K562 (cell line): ENCODE measurements around the gene DIP2C.

Source experiments
- CEBPB ChIP-seq: fragments of 450-650 bp; IDR thresholded peaks from 2 replicates; pipeline ENCODE4 v1.6.1; 2016; ENCODE audit warnings: missing genetic modification characterization, missing compliant biosample characterization
- HDAC3 ChIP-seq: fragments of 450-650 bp; IDR thresholded peaks from 2 replicates; pipeline ENCODE4 v1.6.1; 2018; ENCODE audit warnings: borderline replicate concordance, mild to moderate bottlenecking, moderate library complexity; ENCODE audit not compliant: partially characterized antibody
- KDM1A ChIP-seq, 2 experiments: fragments of 450-650 bp; IDR thresholded peaks; 2 replicates each; pipeline ENCODE4 v1.6.1; 2016; ENCODE audit warnings: mild to moderate bottlenecking in 2 of 2
- RBM22 ChIP-seq: fragments of 200-400 bp; formaldehyde crosslinking; IDR thresholded peaks from 2 replicates; pipeline ENCODE4 v1.6.1; 2018; ENCODE audit warnings: low read length, low read depth; ENCODE audit not compliant: poor library complexity, severe bottlenecking
- SMAD1 ChIP-seq: fragments of 150-350 bp; IDR thresholded peaks from 2 replicates; pipeline ENCODE4 v1.6.1; 2014; ENCODE audit warnings: low read length, low read depth; ENCODE audit not compliant: partially characterized antibody
- SMAD3 ChIP-seq: fragments of 450-650 bp; formaldehyde crosslinking; conservative IDR thresholded peaks from 2 replicates; pipeline ENCODE4 v1.4.0; 2020; ENCODE audit warnings: mild to moderate bottlenecking
- TAF1 ChIP-seq: IDR thresholded peaks from 2 replicates; pipeline ENCODE4 v1.6.1; 2011; ENCODE audit warnings: mild to moderate bottlenecking, low read length, moderate library complexity; ENCODE audit not compliant: insufficient read depth, control insufficient read depth, severe bottlenecking; ENCODE audit errors: extremely low read depth
- TCF7L2 ChIP-seq: fragments of 150-350 bp; IDR thresholded peaks from 2 replicates; pipeline ENCODE4 v1.6.1; 2016; ENCODE audit warnings: low read depth, mild to moderate bottlenecking, low read length, moderate library complexity
- U2AF1 ChIP-seq: fragments of 200-400 bp; formaldehyde crosslinking; optimal IDR thresholded peaks from 2 replicates; pipeline ENCODE3; 2017; ENCODE audit warnings: mild to moderate bottlenecking, low read depth, low read length, moderate library complexity
- ZNF274 ChIP-seq: IDR thresholded peaks from 2 replicates; pipeline ENCODE4 v1.6.1; 2011; ENCODE audit warnings: low read depth, mild to moderate bottlenecking, low read length, moderate library complexity, borderline replicate concordance
- ZNF324 ChIP-seq: fragments of 250-450 bp; sonication (Bioruptor Pico); IDR thresholded peaks from 2 replicates; pipeline ENCODE4 v1.4.0; 2020; ENCODE audit warnings: mild to moderate bottlenecking
- TF ChIP-seq, protein P1 (sequence below): fragments of 250-450 bp; sonication (Bioruptor Pico); IDR thresholded peaks from 2 replicates; pipeline ENCODE4 v1.8.0; 2021; ENCODE audit warnings: mild to moderate bottlenecking, moderate library complexity
- TF ChIP-seq, protein P2 (sequence below), 3 experiments: IDR thresholded peaks in 2 of 3; conservative IDR thresholded peaks in 1 of 3; 2 replicates each; pipeline ENCODE4 v1.5.1; 2011 to 2012; ENCODE audit warnings: low read length in 3 of 3, mild to moderate bottlenecking in 3 of 3, control low read depth in 2 of 3, improper control_type of control experiment in 1 of 3, inconsistent platforms in 1 of 3, low read depth in 1 of 3, mixed read lengths in 1 of 3, moderate library complexity in 1 of 3; ENCODE audit not compliant: insufficient read depth in 2 of 3
- TF ChIP-seq, protein P3 (sequence below): sonication (generic); formaldehyde crosslinking; IDR thresholded peaks from 2 replicates; pipeline ENCODE4 v1.8.1; 2023; ENCODE audit warnings: mild to moderate bottlenecking, missing genetic modification reagents

DNA sequence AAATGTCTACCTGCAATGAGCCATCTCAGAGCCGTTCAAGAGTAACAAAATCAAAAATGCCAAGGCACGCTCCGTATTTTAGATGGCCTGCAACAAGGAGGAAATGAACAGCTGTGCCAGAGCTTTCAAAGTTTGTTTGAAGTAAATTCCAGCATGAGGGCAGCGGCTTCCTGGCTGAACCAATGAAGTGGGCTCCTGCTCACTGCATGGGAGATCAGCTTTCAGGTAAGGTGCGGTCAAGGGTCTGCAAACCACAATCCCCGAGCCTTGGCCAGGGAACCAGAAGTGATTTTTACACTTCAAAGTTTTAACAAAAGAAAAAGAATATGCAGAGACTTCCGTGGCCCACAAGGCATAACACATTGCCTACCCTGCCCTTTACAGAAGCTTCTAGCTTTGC, 120.6 kb downstream of the DIP2C start:
- TF ChIP-seq ZNF324 = no peak
- TF ChIP-seq KDM1A (IDR thresholded peaks at IDR 0.05) = no peak
- no peak for TF ChIP-seq ZNF274
- TF ChIP-seq HDAC3 = no peak
- TF ChIP-seq, protein P1, sequence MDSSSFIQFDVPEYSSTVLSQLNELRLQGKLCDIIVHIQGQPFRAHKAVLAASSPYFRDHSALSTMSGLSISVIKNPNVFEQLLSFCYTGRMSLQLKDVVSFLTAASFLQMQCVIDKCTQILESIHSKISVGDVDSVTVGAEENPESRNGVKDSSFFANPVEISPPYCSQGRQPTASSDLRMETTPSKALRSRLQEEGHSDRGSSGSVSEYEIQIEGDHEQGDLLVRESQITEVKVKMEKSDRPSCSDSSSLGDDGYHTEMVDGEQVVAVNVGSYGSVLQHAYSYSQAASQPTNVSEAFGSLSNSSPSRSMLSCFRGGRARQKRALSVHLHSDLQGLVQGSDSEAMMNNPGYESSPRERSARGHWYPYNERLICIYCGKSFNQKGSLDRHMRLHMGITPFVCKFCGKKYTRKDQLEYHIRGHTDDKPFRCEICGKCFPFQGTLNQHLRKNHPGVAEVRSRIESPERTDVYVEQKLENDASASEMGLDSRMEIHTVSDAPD = no peak
- no peak for TF ChIP-seq RBM22
- TF ChIP-seq CEBPB = no peak
- no peak for TF ChIP-seq SMAD1
- TF ChIP-seq, protein P2, sequence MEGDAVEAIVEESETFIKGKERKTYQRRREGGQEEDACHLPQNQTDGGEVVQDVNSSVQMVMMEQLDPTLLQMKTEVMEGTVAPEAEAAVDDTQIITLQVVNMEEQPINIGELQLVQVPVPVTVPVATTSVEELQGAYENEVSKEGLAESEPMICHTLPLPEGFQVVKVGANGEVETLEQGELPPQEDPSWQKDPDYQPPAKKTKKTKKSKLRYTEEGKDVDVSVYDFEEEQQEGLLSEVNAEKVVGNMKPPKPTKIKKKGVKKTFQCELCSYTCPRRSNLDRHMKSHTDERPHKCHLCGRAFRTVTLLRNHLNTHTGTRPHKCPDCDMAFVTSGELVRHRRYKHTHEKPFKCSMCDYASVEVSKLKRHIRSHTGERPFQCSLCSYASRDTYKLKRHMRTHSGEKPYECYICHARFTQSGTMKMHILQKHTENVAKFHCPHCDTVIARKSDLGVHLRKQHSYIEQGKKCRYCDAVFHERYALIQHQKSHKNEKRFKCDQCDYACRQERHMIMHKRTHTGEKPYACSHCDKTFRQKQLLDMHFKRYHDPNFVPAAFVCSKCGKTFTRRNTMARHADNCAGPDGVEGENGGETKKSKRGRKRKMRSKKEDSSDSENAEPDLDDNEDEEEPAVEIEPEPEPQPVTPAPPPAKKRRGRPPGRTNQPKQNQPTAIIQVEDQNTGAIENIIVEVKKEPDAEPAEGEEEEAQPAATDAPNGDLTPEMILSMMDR (IDR thresholded peaks at IDR 0.05 in 2 of 3, conservative IDR thresholded peaks at IDR 0.05 in 1 of 3; ENCODE audit: insufficient read depth in 2 of 3, low read depth in 1 of 3, low read length in 3 of 3) = no peak
- TF ChIP-seq TCF7L2 = no peak
- TF ChIP-seq SMAD3 (CRISPR knock-in tag) = no peak
- TF ChIP-seq, protein P3, sequence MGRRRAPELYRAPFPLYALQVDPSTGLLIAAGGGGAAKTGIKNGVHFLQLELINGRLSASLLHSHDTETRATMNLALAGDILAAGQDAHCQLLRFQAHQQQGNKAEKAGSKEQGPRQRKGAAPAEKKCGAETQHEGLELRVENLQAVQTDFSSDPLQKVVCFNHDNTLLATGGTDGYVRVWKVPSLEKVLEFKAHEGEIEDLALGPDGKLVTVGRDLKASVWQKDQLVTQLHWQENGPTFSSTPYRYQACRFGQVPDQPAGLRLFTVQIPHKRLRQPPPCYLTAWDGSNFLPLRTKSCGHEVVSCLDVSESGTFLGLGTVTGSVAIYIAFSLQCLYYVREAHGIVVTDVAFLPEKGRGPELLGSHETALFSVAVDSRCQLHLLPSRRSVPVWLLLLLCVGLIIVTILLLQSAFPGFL = no peak
- no peak for TF ChIP-seq U2AF1
- no peak for TF ChIP-seq TAF1
